Lung microvascular endothelial cell (primary cell): Measurements from ENCODE around the gene GALNT16. TPM values are rescaled to one million over a fixed set of nuclear protein-coding genes. Genes with fewer than 3 reads are reported as not detected.
"Not testable (repeated sequence)": the region's sequence is repeated elsewhere in the genome, so short reads cannot be mapped to it uniquely, and the experiment has no call there.

Experiments used
- DNase-seq, 2 donors: peaks; one replicate each; pipeline versions ENCODE4 v3.0.0 to v3.0.0-alpha.2; 2010; ENCODE audit warnings: low read depth in 2 of 2
- total RNA-seq: library from RNA; depleted of rRNA; stranded (reverse); fragments of >200 nt; gene quantifications from 2 replicates; pipeline ENCODE4 v1.2.1, GENCODE V29; 2014

The GALNT16 gene
- total RNA-seq, 1 donor from 2014 or later: not detected

GRCh38 chr14:69259168-69259526, 811 bp upstream of the GALNT16 start:
- no peak for DNase-seq

GRCh38 chr14:69260190-69260860, 367 bp downstream of the GALNT16 start:
- peak; percentile 21 to 48 for DNase-seq

DNA sequence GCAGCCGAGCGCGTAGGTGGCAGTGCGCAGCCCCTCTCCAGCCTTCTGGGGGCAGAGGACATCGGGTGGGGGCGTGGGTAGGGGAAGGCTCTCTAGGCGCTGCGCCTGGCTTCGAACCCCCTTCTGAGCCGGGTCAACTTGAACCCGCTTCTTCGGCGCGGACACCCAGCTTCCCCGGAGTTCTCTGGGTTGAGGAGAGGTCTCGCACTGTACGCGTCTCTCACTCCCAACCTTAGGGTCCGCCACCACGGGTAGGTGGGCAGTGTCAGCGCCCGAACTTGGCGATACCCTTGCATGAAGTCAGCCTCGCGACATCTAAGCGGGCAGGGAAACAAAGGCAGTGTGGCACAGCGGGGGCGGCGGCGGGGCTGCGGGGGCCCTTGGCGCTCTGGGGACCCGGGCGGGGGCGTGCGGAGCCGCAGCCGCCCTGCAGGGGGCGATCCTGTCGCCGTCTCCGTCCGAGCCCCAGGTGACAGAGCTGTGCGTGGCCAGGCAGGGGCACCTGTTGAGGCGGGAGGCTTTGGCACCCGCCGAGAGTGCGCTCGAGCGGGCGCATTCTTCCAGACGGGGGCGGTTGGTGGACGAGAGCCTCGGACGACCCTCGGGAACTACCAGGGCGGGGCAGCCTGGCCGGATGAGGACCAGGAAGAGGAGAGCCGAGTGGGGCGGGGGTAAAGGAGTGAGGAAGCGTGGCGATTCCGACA, 1.1 kb downstream of the GALNT16 start:
- DNase-seq: peak; percentile 18 to 52

GRCh38 chr14:69261761-69262331, 1.9 kb downstream of the GALNT16 start:
- DNase-seq: no peak

GRCh38 chr14:69262516-69262915, 2.6 kb downstream of the GALNT16 start:
- no peak for DNase-seq

GRCh38 chr14:69263364-69263763, 3.4 kb downstream of the GALNT16 start:
- no peak for DNase-seq

- no peak for DNase-seq
Observed at GRCh38 chr14:69263771-69264170, 3.8 kb downstream of the GALNT16 start.

DNA sequence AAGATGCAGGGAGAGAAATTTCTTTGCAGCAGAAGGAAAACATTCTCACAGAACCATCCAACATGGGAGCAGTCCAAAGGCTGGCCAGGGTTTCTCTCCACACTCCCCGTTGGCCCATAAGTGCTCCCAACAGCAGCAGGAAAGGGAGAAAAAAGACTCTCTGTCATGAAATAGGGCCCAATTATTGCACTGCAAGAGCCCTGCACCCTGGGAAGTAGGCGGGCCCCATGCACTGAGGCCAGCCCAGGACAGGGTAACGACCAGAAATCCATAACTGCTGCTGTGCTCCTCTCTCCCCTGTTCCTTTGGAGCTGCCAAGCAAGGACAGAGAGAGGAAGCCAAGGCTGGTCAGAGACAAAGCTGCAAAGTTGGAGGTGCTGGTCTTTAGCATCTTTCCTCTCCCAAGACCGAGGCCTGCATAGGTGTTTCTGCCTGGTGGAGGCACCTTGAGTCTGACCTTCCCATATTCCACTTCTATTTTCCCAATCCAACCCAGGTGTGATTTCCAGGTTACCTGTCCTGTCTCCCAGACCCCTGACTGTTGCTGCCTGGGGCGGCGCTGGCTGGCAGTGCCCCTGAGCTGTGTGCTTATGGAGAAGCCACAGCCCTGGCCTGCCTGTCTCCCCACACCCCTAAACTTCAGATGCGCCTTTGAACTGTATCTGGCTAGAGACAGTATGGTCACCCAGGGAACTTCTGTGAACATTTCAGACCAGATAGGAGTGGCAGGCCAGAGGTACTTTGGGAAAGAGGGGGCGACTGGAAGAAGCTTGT, 6.8 kb downstream of the GALNT16 start:
- no peak for DNase-seq

GRCh38 chr14:69267492-69267891, 7.5 kb downstream of the GALNT16 start:
- no peak for DNase-seq

GRCh38 chr14:69268223-69268622, 8.3 kb downstream of the GALNT16 start:
- DNase-seq: peak in 1 of 2 donors; percentile 32

DNA sequence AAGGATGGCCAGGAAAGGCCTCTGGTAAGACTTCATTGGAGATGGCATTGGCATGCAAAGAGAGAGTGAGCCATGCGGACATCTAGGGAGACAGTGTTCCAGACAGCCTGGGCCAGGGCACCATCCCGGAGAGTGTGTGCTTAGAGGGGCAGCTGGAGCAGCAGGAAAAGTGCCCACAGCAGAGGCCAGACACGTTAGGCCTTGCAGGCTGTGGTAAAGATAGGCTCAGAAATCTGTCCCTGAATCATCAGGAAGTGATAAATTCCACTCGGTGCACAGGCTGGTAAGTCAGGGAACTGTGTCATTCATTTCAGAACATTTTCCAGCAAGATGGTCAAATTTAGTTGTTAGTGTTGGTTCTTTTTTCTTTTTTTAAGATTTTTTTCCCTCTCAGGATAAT, 8.8 kb downstream of the GALNT16 start:
- DNase-seq: peak; percentile 43 to 76

GRCh38 chr14:69269381-69269780, 9.4 kb downstream of the GALNT16 start:
- no peak for DNase-seq

GRCh38 chr14:69270097-69270496, 10.1 kb downstream of the GALNT16 start:
- DNase-seq: no peak

GRCh38 chr14:69270795-69271708, 11.1 kb downstream of the GALNT16 start:
- DNase-seq: no peak

- no peak for DNase-seq
Observed at GRCh38 chr14:69274321-69274720, 14.4 kb downstream of the GALNT16 start.

- DNase-seq: no peak
Observed at GRCh38 chr14:69275331-69275730, 15.4 kb downstream of the GALNT16 start.

GRCh38 chr14:69277356-69277755, 17.4 kb downstream of the GALNT16 start:
- not testable (repeated sequence) for DNase-seq

DNA sequence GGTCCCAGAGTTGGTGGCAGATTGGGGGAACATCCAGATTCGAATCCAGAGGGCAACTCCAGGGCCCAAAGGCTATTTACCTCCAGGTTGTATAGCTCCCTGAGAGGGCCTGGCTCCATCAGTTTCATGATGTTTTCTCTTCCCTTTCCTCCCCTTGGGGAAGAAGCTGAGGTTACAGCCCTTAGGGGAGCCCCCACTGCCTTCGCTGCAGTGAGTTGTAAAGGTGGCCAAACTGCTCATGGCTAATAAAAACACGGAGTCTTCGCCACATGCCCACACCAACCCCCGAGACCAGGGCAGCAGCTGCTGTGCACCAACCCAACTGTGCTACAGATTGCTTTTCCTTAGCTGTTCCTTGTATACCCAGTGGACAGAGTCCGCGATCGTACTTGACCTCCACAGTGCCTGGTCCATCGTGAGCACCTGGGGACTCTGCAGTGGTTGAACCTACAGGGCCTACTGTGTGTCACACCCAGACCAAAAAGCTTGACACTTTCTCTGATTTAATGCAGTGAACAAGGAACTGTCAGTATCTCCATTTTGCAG, 20.9 kb downstream of the GALNT16 start:
- no peak for DNase-seq

DNA sequence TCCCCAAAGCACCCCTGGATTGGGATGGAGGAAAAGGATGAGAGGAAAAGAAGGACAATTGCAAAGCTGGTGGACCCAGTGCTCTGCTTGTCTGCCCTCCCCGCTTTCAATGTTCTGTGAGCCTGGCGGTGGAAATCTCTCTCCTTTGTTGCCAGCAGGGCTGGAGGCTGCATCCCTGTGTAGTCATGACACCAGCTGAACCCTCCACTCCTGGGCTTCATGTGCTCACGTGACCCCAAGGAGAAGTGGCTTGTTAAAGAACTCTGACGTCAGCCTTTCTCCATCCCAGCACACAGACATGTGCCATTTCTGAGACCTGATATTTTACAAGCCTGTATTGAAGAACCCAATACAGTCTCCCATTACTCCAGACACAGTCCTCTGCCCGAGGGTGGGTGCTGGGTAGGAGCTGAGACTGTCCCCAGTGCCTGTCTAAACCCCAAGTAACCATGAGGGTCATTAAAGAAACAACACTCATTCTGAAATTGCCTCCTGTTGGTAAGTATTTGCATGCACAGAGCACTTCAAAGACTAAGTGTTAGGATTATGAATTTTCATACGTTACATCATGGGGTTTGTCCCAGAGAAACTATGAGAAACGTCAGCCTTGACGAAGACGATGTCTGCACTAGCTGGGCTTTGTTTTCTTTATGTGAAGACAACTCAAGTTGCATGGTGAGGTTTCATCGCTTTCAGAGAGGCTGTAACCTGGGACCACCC, 21.7 kb downstream of the GALNT16 start:
- no peak for DNase-seq

- DNase-seq: no peak
Observed at GRCh38 chr14:69282448-69282847, 22.5 kb downstream of the GALNT16 start.
